ENCODE data around the gene LY6G6F.

DNA sequence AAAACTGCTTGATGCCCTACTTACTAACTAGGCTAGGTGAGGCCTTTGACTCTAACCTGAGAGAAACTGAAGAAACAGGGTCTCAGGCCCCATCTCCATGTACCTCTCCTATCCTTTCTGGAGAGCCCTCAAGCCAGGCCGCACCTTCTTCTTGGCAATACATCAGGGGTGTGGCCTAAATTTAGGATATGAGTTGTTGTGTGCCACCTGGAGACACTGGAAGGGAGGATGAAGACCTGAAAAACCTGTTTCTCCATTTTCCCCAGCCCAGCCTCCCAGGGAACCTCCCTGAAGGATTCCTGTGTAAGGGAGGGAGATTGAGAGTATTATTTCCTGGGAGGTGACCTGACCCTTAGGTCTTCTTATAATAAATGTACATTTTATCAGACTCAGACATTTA lies 11.6 kb downstream of the LY6G6F start:
- no peak for TF ChIP-seq CTCF (IDR thresholded peaks at IDR 0.05)
- no peak for TF ChIP-seq POLR2A (IDR thresholded peaks at IDR 0.05)

Measured in thyroid gland (tissue), 4 donors.